Prostate gland (tissue), 2 donors: ENCODE data around the gene ARHGEF4. TPM values are rescaled to one million over a fixed set of nuclear protein-coding genes. Genes with fewer than 3 reads are reported as not detected.

Experiments used
- DNase-seq: peaks from one replicate; pipeline ENCODE4 v3.0.0-alpha.2; 2019; ENCODE audit warnings: low spot score
- H3K27ac ChIP-seq, 2 donors: fragments of 200-600 bp; sonication (generic); 2 replicates each; pipeline ENCODE4 v1.5.1; 2017 to 2019
- H3K27me3 ChIP-seq: fragments of 200-600 bp; sonication (generic); replicated peaks from 2 replicates; pipeline ENCODE4 v1.5.1; 2019; ENCODE audit not compliant: insufficient read depth
- H3K36me3 ChIP-seq, 2 donors: fragments of 200-600 bp; sonication (generic); 1 replicate in 1 of 2; 2 replicates in 1 of 2; pipeline versions ENCODE4 v1.5.1 to v1.8.1; 2017 to 2019
- H3K4me1 ChIP-seq: fragments of 200-600 bp; sonication (generic); replicated peaks from 2 replicates; pipeline ENCODE4 v1.5.1; 2019
- H3K4me3 ChIP-seq, 2 donors: fragments of 200-600 bp; sonication (generic); 2 replicates each; pipeline ENCODE4 v1.5.1; 2017 to 2019
- H3K9me3 ChIP-seq: fragments of 200-600 bp; sonication (generic); 2 replicates; pipeline ENCODE4 v1.5.1; 2017
- POLR2A ChIP-seq: fragments of 450-650 bp; IDR thresholded peaks from one replicate; pipeline ENCODE4 v1.6.1; 2016; ENCODE audit warnings: antibody characterized with exemption, mild to moderate bottlenecking
- POLR2AphosphoS5 ChIP-seq: sonication (generic); formaldehyde crosslinking; IDR thresholded peaks from one replicate; pipeline ENCODE4 v1.6.1; 2017; ENCODE audit warnings: antibody characterized with exemption
- WGBS: methylation state at CpG from one replicate; pipeline ENCODE4 v1.1.5; 2018; 5-methylcytosine and 5-hydroxymethylcytosine counted together
- intact Hi-C: fragments of 100-400 bp; cut with DNase I; formaldehyde crosslinking; loops from one replicate; pipeline ENCODE4 v1.14.2; 2022
- total RNA-seq, 2 donors: library from RNA; depleted of rRNA; stranded (reverse); fragments of >200 nt; gene quantifications; one replicate each; pipeline ENCODE4 v1.1.0, GENCODE V29; 2016
- TF ChIP-seq, protein P1 (sequence below), 4 experiments: fragments of 200-600 bp in 2 of 4; fragments of 450-650 bp in 2 of 4; sonication (generic) in 2 of 4; IDR thresholded peaks; 1 replicate in 3 of 4; 2 replicates in 1 of 4; pipeline ENCODE4 v1.5.1; 2016 to 2019; ENCODE audit warnings: antibody characterized with exemption in 4 of 4, mild to moderate bottlenecking in 2 of 4, moderate library complexity in 2 of 4

The ARHGEF4 gene
- total RNA-seq, 2 donors from 2014 or later: 9.6 to 56.0 TPM

DNA sequence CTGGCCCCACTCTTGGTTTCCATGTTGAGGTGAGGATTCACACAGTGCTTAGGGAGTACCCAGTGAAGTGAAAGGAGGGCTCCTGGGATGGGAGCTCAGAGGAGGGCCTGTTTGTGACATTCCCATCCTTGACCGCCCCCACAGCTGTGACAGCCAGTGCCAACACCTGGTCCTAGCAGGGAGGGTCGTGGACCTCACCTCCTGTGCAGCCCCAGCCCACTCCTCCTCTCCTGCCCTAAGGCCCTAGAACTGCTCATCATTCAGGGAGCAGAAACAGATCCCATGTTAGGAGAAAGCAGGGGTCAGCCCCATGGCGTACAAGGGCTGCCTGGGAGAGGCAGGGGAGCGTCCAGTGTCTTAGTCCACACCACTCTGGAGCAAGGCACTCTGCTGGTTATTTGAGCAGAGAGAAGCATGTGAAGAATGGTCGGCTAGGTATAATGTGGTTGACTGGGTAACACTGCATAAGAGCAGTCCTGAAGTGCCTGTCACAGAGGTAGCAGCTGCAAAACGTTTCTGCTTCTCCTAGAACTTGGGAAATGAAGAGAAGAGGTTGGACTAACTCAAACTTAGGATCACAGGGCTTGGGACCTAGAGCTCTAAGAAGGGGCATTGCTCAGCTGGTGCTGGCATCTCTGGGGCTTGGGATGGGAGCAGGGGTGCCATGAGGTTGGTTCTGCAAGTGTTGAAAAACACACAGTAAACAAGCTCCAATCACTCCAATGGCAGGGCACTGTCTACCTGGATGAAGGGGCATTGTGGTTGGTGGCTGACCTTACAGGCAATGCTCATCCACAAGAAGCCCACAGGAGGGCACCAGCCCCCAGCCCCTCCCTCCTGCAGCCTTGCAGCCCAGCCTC lies 200.9 kb downstream of the ARHGEF4 start:
- Histone ChIP-seq H3K4me3 (no peak overlapping the region), H3K27me3 (no peaks in the 10 kb centered on the region), H3K4me1 (no peaks in the 10 kb centered on the region), H3K9me3 (no peaks in the 10 kb centered on the region), H3K36me3 (no peaks in the 10 kb centered on the region), H3K27ac (no peak overlapping the region)
- intact Hi-C loops: no loop called here
- WGBS: 71% methylated on average over 6 of the region's 6 CpGs
- DNase-seq: no peak
- TF ChIP-seq POLR2A (no peak), POLR2AphosphoS5 (no peak)
- TF ChIP-seq, protein P1, sequence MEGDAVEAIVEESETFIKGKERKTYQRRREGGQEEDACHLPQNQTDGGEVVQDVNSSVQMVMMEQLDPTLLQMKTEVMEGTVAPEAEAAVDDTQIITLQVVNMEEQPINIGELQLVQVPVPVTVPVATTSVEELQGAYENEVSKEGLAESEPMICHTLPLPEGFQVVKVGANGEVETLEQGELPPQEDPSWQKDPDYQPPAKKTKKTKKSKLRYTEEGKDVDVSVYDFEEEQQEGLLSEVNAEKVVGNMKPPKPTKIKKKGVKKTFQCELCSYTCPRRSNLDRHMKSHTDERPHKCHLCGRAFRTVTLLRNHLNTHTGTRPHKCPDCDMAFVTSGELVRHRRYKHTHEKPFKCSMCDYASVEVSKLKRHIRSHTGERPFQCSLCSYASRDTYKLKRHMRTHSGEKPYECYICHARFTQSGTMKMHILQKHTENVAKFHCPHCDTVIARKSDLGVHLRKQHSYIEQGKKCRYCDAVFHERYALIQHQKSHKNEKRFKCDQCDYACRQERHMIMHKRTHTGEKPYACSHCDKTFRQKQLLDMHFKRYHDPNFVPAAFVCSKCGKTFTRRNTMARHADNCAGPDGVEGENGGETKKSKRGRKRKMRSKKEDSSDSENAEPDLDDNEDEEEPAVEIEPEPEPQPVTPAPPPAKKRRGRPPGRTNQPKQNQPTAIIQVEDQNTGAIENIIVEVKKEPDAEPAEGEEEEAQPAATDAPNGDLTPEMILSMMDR (IDR thresholded peaks at IDR 0.05): no peak

DNA sequence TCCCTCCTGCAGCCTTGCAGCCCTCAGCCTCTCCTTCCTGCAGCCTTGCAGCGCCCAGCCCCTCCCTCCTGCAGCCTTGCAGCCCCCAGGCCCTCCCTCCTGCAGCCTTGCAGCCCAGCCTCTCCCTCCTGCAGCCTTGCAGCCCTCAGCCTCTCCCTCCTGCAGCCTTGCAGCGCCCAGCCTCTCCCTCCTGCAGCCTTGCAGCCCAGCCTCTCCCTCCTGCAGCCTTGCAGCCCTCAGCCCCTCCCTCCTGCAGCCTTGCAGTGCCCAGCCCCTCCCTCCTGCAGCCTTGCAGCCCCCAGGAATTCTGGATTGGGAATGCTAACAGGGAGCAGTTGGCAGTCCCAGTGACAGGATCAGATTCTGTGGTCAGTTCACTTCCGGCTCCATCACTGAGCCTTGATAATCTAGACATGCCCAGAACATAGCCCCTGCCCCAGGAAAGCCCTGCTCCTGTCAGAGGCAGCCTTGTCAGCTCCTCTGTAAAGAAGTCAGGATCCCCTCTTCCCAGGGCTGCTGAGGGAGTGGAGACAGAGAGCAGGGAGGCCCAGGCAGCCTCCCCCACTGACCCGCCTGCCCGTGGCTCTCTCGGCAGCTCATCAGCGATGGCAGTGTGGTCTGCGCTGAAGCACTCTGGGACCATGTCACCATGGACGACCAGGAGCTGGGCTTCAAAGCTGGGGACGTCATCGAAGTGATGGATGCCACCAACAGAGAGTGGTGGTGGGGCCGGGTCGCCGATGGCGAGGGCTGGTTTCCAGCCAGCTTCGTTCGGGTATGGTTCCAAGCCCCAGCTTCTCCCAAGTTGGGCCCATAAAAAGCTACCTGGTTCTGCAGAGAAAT lies 201.8 kb downstream of the ARHGEF4 start:
- 95% methylated on average over 17 of the region's 17 CpGs for WGBS
- H3K4me1 ChIP-seq: no peaks in the 10 kb centered on the region
- no peak overlapping the region for H3K27ac ChIP-seq
- H3K36me3 ChIP-seq: no peaks in the 10 kb centered on the region
- DNase-seq: no peak
- intact Hi-C loops: no loop called here
- no peaks in the 10 kb centered on the region for H3K9me3 ChIP-seq
- no peaks in the 10 kb centered on the region for H3K27me3 ChIP-seq
- no peak overlapping the region for H3K4me3 ChIP-seq
- no peak for TF ChIP-seq POLR2A
- TF ChIP-seq, protein P1 (IDR thresholded peaks at IDR 0.05): no peak
- TF ChIP-seq POLR2AphosphoS5: no peak

DNA sequence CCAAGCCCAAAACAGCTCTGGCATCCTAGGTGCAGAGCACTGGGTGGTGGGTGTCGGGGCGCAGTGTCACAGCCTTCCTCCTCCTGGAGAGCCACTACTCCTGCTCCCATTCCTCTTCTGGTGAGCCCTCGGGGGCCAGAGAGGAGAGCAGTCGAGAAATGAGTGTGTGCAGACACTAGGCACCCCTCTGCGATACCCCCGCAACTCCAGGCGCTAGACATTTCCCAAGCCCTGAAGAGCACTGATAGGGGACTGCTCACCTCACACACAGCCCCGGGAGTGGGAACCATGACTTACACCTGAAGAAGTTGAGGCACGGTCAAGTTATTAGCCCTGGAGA lies 202.4 kb downstream of the ARHGEF4 start:
- 88% methylated on average over 9 of the region's 9 CpGs for WGBS
- Histone ChIP-seq H3K27ac (no peak overlapping the region), H3K36me3 (no peaks in the 10 kb centered on the region), H3K4me3 (no peak overlapping the region), H3K9me3 (no peaks in the 10 kb centered on the region), H3K4me1 (no peaks in the 10 kb centered on the region), H3K27me3 (no peaks in the 10 kb centered on the region)
- intact Hi-C loops: no loop called here
- DNase-seq: no peak
- no peak for TF ChIP-seq POLR2A
- TF ChIP-seq, protein P1 (IDR thresholded peaks at IDR 0.05): no peak
- TF ChIP-seq POLR2AphosphoS5: no peak

DNA sequence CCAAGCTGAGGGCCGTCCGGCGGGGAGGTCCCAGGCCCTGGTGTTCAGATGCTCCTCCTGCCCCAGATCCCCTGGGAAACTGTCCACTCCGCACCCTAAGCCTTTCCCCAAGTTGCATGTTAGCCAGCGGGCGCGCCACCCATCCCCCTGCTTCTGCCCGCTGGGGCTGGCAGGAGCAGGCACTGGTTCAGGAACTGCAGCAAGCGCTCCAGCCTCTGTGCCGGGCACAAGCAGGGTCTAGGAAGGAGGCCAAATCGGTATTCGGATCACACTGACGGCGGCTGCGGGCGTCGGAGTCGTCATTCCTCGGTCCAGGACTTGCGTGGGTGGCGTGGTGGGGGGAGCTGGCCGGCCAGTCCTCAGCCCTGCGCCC lies 202.8 kb downstream of the ARHGEF4 start:
- intact Hi-C loops: no loop called here
- no peaks in the 10 kb centered on the region for H3K4me1 ChIP-seq
- H3K36me3 ChIP-seq: no peaks in the 10 kb centered on the region
- H3K4me3 ChIP-seq: no peak overlapping the region
- no peaks in the 10 kb centered on the region for H3K9me3 ChIP-seq
- no peak for DNase-seq
- H3K27me3 ChIP-seq: no peaks in the 10 kb centered on the region
- 58% methylated on average over 23 of the region's 23 CpGs for WGBS
- TF ChIP-seq, protein P1 (IDR thresholded peaks at IDR 0.05): no peak
- TF ChIP-seq POLR2AphosphoS5: no peak
- no peak for TF ChIP-seq POLR2A
- H3K27ac ChIP-seq: no peak overlapping the region
